Esophagus squamous epithelium (tissue), 5 donors: ENCODE data around the gene UBAC2. TPM values are rescaled to one million over a fixed set of nuclear protein-coding genes. Genes with fewer than 3 reads are reported as not detected.
"Not testable (repeated sequence)": the region's sequence is repeated elsewhere in the genome, so short reads cannot be mapped to it uniquely, and the experiment has no call there.

Experiments
- DNase-seq: peaks from one replicate; lab custom pipeline; 2025; lab: John Stamatoyannopoulos, UW
- H3K27ac ChIP-seq, 4 donors: fragments of 200-600 bp; sonication (generic); one replicate each; pipeline ENCODE4 v1.5.1; 2016 to 2019; ENCODE audit warnings: mild to moderate bottlenecking in 1 of 4
- H3K27me3 ChIP-seq, 4 donors: fragments of 200-600 bp; sonication (generic); 1 replicate in 3 of 4; 2 replicates in 1 of 4; pipeline versions ENCODE4 v1.5.1 to v1.6.0; 2017 to 2021; ENCODE audit warnings: antibody characterized with exemption in 1 of 4
- H3K36me3 ChIP-seq, 3 donors: fragments of 200-600 bp; sonication (generic); one replicate each; pipeline ENCODE4 v1.5.1; 2016 to 2019
- H3K4me1 ChIP-seq, 3 donors: fragments of 200-600 bp; sonication (generic); one replicate each; pipeline ENCODE4 v1.5.1; 2017 to 2019
- H3K4me3 ChIP-seq, 4 donors: fragments of 200-600 bp; sonication (generic); 1 replicate in 3 of 4; 2 replicates in 1 of 4; pipeline ENCODE4 v1.5.1; 2016 to 2019; ENCODE audit warnings: mild to moderate bottlenecking in 2 of 4, moderate library complexity in 1 of 4
- H3K9me3 ChIP-seq, 3 donors: fragments of 200-600 bp; sonication (generic); one replicate each; pipeline ENCODE4 v1.5.1; 2016 to 2019
- POLR2A ChIP-seq, 4 donors: fragments of 450-650 bp; IDR thresholded peaks; one replicate each; pipeline ENCODE4 v1.6.1; 2017; ENCODE audit warnings: antibody characterized with exemption in 4 of 4, mild to moderate bottlenecking in 4 of 4, moderate library complexity in 3 of 4
- WGBS, 2 donors: methylation state at CpG; one replicate each; pipeline ENCODE4 v1.1.5; 2018; 5-methylcytosine and 5-hydroxymethylcytosine counted together
- intact Hi-C: fragments of 100-400 bp; cut with DNase I; formaldehyde crosslinking; loops from one replicate; pipeline ENCODE4 v1.15.0; 2022
- total RNA-seq, 4 donors: library from RNA; depleted of rRNA; stranded (reverse); fragments of >200 nt; gene quantifications; one replicate each; pipeline ENCODE4 v1.1.0, GENCODE V29; 2016
- TF ChIP-seq, protein P1 (sequence below), 6 experiments: fragments of 450-650 bp in 4 of 6; fragments of 200-600 bp in 2 of 6; sonication (generic) in 2 of 6; IDR thresholded peaks; one replicate each; pipeline ENCODE4 v1.5.1; 2016 to 2019; ENCODE audit warnings: antibody characterized with exemption in 6 of 6, mild to moderate bottlenecking in 4 of 6, moderate library complexity in 4 of 6
- donor health status: DM: yes; HTN: yes; CAD: no.

Gene UBAC2
- total RNA-seq, 4 donors from 2014 or later, result 60.8 to 84.6 (median 75.0) TPM

DNA sequence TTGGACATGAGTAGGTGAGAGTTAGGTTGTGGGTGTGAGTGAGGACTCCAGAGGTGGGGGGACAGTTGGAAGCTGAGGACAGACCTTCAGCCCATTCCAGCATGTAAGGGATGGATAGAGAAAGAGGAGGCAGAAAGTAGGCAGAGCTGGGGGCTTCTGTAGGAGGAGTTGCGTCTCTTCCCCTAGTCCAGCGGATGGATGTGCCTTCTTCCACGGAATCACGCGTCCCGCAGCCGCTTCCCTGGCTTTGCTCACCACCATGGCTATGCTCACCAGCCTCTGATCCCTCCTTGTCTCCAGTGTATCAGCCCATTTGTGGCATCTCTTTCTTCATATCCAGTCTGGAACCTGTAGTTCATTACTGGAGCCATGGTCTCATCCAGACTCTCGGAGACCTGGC lies 5.6 kb downstream of the UBAC2 start:
- no peaks in the 10 kb centered on the region for H3K27me3 ChIP-seq
- no peak overlapping the region for H3K4me3 ChIP-seq
- WGBS, 2 donors, result 96 to 98% methylated on average over 8 of the region's 8 CpGs
- no peaks in the 10 kb centered on the region for H3K9me3 ChIP-seq
- DNase-seq, result no peak
- TF ChIP-seq POLR2A (IDR thresholded peaks at IDR 0.05), result no peak
- TF ChIP-seq, protein P1, sequence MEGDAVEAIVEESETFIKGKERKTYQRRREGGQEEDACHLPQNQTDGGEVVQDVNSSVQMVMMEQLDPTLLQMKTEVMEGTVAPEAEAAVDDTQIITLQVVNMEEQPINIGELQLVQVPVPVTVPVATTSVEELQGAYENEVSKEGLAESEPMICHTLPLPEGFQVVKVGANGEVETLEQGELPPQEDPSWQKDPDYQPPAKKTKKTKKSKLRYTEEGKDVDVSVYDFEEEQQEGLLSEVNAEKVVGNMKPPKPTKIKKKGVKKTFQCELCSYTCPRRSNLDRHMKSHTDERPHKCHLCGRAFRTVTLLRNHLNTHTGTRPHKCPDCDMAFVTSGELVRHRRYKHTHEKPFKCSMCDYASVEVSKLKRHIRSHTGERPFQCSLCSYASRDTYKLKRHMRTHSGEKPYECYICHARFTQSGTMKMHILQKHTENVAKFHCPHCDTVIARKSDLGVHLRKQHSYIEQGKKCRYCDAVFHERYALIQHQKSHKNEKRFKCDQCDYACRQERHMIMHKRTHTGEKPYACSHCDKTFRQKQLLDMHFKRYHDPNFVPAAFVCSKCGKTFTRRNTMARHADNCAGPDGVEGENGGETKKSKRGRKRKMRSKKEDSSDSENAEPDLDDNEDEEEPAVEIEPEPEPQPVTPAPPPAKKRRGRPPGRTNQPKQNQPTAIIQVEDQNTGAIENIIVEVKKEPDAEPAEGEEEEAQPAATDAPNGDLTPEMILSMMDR (IDR thresholded peaks at IDR 0.05), result no peak
- H3K4me1 ChIP-seq, result peaks cover 34 to 83% (median 42%) of the 10 kb centered on the region in 3 donors
- no peak overlapping the region for H3K27ac ChIP-seq
- intact Hi-C loops, result no loop called here
- peaks cover 0 to 19% (median 0%) of the 10 kb centered on the region in 3 donors for H3K36me3 ChIP-seq

DNA sequence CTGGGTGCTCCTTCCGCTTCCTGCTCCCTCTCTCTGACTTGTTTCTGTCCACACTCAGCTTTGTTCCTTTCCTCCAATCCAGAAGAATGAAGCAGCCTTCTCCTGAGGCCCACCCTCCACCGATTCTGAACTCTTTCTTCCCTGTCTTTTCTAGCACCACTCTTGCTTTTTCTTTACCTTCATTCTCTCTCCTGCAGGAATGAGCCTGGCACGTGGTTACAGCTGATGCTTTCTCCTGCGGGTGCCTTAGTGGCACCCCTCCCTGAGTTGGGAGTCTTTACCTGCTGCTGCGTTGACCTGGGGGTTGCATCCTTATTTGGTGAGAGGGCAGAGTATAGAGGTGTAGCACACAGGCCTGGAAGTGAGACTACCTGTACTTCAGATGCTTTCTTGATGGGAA lies 6.2 kb downstream of the UBAC2 start:
- Histone ChIP-seq H3K27me3 (no peaks in the 10 kb centered on the region), H3K4me3 (no peak overlapping the region), H3K4me1 (peaks cover 34 to 78% (median 39%) of the 10 kb centered on the region in 3 donors), H3K27ac (no peak overlapping the region), H3K9me3 (no peaks in the 10 kb centered on the region), H3K36me3 (peaks cover 0 to 19% (median 0%) of the 10 kb centered on the region in 3 donors)
- intact Hi-C loops, result no loop called here
- 90 to 91% methylated on average over 5 of the region's 5 CpGs for WGBS, 2 donors
- no peak for DNase-seq
- no peak for TF ChIP-seq POLR2A (IDR thresholded peaks at IDR 0.05)
- TF ChIP-seq, protein P1 (IDR thresholded peaks at IDR 0.05), result no peak

DNA sequence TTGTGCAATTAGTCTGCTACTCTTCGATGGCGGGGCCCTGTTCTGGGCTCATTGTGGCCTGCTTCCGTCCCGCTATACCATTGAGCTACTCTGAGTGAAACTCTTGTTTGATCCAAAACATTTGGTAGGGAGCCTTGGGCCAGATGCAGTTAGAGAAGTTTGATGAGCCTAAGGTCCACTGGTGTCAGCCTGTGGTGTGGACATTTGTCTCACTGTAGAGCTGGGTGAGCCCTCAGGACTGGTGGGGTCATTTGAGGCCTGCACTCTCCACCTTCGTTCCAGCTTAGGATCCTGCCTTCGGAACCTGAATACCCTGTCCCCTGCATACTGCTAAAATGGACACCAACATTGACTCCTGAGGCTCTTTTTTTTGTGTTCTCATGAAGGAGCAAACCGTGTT lies 6.9 kb downstream of the UBAC2 start:
- Histone ChIP-seq H3K4me3 (no peak overlapping the region), H3K27ac (peak overlapping the region in 3 of 4 donors; percentile 45 to 78 (median 78)), H3K36me3 (peaks cover 0 to 19% (median 0%) of the 10 kb centered on the region in 3 donors), H3K9me3 (no peaks in the 10 kb centered on the region), H3K4me1 (peaks cover 29 to 72% (median 33%) of the 10 kb centered on the region in 3 donors), H3K27me3 (no peaks in the 10 kb centered on the region)
- DNase-seq, result no peak
- TF ChIP-seq, protein P1 (IDR thresholded peaks at IDR 0.05), result no peak
- 94 to 96% methylated on average over 7 of the region's 7 CpGs for WGBS, 2 donors
- intact Hi-C loops, result no loop called here

DNA sequence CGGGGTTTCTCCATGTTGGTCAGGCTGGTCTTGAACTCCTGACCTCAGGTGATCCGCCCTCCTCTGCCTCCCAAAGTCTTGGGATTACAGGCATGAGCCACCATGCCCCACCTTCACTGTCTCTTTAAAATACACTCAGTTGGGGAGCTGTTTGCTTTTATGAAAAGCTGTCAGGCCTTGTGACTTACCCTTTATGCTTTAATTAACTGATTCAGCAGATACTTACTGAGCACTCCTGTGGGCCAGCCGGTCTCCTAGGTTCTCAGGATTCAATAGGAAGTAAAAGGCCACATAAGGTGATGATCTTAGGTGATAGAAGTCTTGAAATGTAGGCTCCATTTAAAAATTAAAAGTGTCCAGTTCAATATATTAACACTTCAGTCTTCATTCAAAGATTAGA lies 7.5 kb downstream of the UBAC2 start:
- Histone ChIP-seq H3K27me3 (no peaks in the 10 kb centered on the region), H3K27ac (peak overlapping the region in 3 of 4 donors; percentile 45 to 78 (median 78)), H3K9me3 (no peaks in the 10 kb centered on the region), H3K4me1 (peaks cover 28 to 66% (median 29%) of the 10 kb centered on the region in 3 donors), H3K4me3 (no peak overlapping the region), H3K36me3 (peaks cover 0 to 19% (median 0%) of the 10 kb centered on the region in 3 donors)
- intact Hi-C loops, result no loop called here
- no peak for TF ChIP-seq POLR2A (IDR thresholded peaks at IDR 0.05)
- TF ChIP-seq, protein P1 (IDR thresholded peaks at IDR 0.05), result no peak
- WGBS, 2 donors, result 63 to 72% methylated on average over 2 to 3 of the region's 3 CpGs
- no peak for DNase-seq

DNA sequence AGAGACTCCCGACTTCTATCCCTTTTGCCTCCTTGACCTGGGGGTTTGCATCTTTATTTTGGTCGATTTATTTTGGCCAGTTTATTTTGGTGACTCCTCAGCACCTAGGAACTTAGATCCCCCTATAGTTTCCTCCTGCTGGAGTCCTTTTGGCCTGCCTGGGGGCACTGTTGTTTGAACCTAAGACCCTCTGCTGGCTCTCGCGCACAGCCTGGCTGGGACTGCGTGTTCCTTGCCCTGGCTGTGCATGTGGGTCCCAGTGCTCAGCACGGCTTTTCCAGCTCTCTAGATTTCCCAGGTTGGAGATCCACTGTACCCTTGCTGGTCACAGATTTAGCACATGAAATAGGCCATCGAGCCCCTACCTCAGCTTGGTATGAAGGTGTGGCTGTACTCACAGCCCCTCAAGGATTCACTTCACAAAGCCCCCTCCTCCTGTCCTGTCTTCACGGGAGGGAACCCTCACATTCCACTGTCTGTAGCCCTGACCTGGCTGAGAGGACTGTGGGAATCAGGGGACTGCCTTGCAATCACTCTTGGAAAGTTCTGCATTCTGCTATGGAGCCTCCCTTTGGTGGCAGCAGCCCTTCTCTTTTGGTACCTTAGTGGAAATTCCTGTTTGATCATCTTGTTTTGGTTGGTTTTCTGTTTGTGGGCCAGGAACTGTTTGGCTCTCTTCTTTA lies 8.3 kb downstream of the UBAC2 start:
- intact Hi-C loops, result no loop called here
- Histone ChIP-seq H3K27me3 (no peaks in the 10 kb centered on the region), H3K4me3 (no peak overlapping the region), H3K27ac (peak overlapping the region; percentile 45 to 78 (median 70)), H3K4me1 (peaks cover 24 to 66% (median 27%) of the 10 kb centered on the region in 3 donors), H3K36me3 (peaks cover 0 to 19% (median 0%) of the 10 kb centered on the region in 3 donors), H3K9me3 (no peaks in the 10 kb centered on the region)
- no peak for TF ChIP-seq POLR2A (IDR thresholded peaks at IDR 0.05)
- TF ChIP-seq, protein P1 (IDR thresholded peaks at IDR 0.05), result no peak
- DNase-seq, result no peak
- WGBS, 2 donors, result 59 to 73% methylated on average over 4 to 7 of the region's 8 CpGs

DNA sequence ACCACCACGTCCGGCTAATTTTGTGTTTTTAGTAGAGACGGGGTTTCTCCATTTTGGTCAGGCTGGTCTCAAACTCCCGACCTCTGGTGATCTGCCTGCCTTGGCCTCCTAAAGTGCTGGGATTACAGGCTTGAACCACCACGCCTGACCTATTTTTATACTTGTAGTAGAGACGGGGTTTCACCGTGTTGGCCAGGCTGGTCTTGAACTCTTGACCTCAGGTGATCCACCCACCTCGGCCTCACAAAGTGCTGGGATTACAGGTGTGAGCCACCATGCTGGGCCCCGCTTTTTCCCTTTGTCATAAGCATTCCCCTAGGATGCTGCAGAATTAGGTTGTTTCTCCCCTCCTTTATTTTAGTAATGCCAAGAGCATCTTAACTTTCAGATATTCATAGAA lies 10.0 kb downstream of the UBAC2 start:
- not testable (repeated sequence) for DNase-seq

More for the DNA sequence above, 10.0 kb downstream of the UBAC2 start:
- intact Hi-C loops, H3K4me3 ChIP-seq, H3K27ac ChIP-seq, H3K27me3 ChIP-seq, H3K9me3 ChIP-seq: not testable (repeated sequence)
- 88 to 89% methylated on average over 9 of the region's 9 CpGs for WGBS, 2 donors
- Histone ChIP-seq H3K36me3 (peaks cover 0 to 18% (median 0%) of the 10 kb centered on the region in 3 donors), H3K4me1 (peaks cover 19 to 66% (median 33%) of the 10 kb centered on the region in 3 donors)
